Neural progenitor cell (in vitro differentiated cells): ENCODE results near the gene SRXN1.
"Not testable (repeated sequence)": the region's sequence is repeated elsewhere in the genome, so short reads cannot be mapped to it uniquely, and the experiment has no call there.

Experiments used
- EZH2 ChIP-seq: fragments of 200-600 bp; sonication (generic); IDR thresholded peaks from 2 replicates; pipeline ENCODE4 v1.6.1; 2017; ENCODE audit warnings: antibody characterized with exemption, mild to moderate bottlenecking, moderate library complexity
- EZH2phosphoT487 ChIP-seq: fragments of 200-600 bp; sonication (generic); IDR thresholded peaks from 2 replicates; pipeline ENCODE4 v1.6.1; 2017; ENCODE audit warnings: antibody characterized with exemption
- TF ChIP-seq, protein P1 (sequence below): fragments of 200-600 bp; sonication (generic); IDR thresholded peaks from 2 replicates; pipeline ENCODE4 v1.5.1; 2017; ENCODE audit warnings: antibody characterized with exemption, mild to moderate bottlenecking

DNA sequence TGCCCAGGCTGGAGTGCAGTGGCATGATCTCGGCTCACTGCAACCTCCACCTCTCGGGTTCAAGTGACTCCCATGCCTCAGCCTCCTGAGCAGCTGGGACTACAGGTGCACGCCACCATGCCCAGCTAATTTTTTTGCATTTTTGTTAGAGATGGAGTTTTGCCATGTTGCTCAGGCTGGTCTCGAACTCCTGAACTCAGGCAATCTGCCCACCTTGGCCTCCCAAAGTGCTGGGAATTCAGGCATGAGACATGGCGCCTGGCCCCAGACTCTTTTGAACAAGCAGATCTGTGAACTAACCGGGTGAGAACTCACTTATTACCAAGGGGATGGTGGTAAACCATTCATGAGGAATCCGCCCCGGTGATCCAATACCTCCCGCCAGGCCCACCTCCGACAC is 40.8 kb upstream of the SRXN1 start:
- TF ChIP-seq, protein P1, sequence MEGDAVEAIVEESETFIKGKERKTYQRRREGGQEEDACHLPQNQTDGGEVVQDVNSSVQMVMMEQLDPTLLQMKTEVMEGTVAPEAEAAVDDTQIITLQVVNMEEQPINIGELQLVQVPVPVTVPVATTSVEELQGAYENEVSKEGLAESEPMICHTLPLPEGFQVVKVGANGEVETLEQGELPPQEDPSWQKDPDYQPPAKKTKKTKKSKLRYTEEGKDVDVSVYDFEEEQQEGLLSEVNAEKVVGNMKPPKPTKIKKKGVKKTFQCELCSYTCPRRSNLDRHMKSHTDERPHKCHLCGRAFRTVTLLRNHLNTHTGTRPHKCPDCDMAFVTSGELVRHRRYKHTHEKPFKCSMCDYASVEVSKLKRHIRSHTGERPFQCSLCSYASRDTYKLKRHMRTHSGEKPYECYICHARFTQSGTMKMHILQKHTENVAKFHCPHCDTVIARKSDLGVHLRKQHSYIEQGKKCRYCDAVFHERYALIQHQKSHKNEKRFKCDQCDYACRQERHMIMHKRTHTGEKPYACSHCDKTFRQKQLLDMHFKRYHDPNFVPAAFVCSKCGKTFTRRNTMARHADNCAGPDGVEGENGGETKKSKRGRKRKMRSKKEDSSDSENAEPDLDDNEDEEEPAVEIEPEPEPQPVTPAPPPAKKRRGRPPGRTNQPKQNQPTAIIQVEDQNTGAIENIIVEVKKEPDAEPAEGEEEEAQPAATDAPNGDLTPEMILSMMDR: not testable (repeated sequence)
- not testable (repeated sequence) for TF ChIP-seq EZH2, EZH2phosphoT487
